AG10803 (cell line): ENCODE results near the gene LHFPL2.

Experiments
- DNase-seq: peaks from one replicate; pipeline ENCODE4 v3.0.0; 2010; ENCODE audit warnings: low read depth
- H3K4me3 ChIP-seq: 2 replicates; pipeline ENCODE4 v1.5.1; 2011; ENCODE audit warnings: mild to moderate bottlenecking, low read length, control low read depth
- TF ChIP-seq, protein P1 (sequence below): conservative IDR thresholded peaks from 2 replicates; pipeline ENCODE4 v1.5.1; 2011; ENCODE audit warnings: mild to moderate bottlenecking, low read length, control low read depth, inconsistent platforms

LHFPL2 gene

DNA sequence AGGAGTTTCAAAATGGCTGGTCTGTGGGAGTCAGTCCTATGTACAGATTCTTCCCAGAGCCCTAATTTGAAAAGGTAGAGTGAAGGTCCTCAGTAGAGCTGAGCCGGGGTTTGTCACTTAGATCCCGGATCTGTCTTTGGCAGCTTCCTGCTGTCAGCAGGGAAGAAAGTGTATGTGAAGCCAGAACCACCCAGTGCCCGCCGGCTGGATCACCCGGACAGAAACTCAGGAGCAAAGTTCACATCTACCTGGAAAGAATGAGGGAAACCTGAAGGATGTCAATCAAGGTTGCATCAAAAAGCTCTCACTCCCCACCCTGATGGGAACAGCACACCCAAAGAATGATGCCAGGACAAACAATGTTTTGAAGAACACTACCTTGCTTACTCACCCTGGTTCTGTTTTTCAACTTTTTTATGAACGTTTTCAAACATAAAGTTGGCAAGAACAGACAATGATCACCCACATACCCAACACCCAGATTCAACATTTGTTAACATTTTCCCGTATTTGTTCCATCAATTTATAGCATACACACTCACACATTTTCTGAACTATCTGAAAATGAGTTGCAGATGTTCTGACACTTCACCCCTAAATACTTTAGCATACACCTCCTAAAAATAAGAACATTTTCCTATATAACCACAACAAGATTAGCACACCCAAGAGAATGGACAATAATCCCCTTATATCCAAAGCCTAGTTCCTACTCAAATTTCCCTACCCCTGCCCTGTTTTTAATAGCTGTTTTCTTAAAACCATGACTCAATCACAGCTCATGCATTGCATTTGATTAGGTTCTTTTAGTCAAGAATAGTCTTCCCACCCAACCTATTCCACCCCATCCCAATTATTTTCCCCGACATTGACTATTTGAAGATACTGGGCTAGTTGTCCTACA, 133.9 kb downstream of the LHFPL2 start:
- DNase-seq, result no peak
- TF ChIP-seq, protein P1, sequence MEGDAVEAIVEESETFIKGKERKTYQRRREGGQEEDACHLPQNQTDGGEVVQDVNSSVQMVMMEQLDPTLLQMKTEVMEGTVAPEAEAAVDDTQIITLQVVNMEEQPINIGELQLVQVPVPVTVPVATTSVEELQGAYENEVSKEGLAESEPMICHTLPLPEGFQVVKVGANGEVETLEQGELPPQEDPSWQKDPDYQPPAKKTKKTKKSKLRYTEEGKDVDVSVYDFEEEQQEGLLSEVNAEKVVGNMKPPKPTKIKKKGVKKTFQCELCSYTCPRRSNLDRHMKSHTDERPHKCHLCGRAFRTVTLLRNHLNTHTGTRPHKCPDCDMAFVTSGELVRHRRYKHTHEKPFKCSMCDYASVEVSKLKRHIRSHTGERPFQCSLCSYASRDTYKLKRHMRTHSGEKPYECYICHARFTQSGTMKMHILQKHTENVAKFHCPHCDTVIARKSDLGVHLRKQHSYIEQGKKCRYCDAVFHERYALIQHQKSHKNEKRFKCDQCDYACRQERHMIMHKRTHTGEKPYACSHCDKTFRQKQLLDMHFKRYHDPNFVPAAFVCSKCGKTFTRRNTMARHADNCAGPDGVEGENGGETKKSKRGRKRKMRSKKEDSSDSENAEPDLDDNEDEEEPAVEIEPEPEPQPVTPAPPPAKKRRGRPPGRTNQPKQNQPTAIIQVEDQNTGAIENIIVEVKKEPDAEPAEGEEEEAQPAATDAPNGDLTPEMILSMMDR, result no peak
- H3K4me3 ChIP-seq, result no peak overlapping the region

- TF ChIP-seq, protein P1, result no peak
- H3K4me3 ChIP-seq, result no peak overlapping the region
- no peak for DNase-seq
These were observed 135.1 kb downstream of the LHFPL2 start for GRCh38 chr5:78513441-78513840.

DNA sequence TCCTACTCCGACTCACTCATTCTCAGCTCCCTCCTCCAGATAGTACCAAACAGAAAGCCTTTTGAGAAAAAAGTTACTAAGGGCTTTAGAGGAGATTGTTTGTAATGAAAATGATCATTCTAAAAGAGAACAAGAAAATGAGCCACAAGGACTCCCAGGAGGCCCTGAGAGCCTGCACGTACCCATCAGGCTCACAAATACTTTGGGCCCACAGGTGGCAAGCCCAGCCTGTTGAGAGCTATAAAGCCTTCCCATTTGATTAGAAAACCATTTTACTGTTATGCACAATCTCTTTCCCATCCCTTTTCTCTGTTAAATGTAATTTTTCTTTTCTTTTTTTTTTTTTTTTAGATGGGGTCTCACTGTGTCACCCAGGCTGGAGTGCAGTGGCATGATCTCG, 136.1 kb downstream of the LHFPL2 start:
- no peak for DNase-seq
- TF ChIP-seq, protein P1, result no peak
- no peak overlapping the region for H3K4me3 ChIP-seq

- no peak overlapping the region for H3K4me3 ChIP-seq
- TF ChIP-seq, protein P1, result no peak
These were observed 137.3 kb downstream of the LHFPL2 start for GRCh38 chr5:78511121-78511906.

GRCh38 chr5:78509884-78510769, 138.4 kb downstream of the LHFPL2 start:
- TF ChIP-seq, protein P1, result peak; percentile 23
- H3K4me3 ChIP-seq, result peak overlapping the region; percentile 36
- DNase-seq, result no peak

More at GRCh38 chr5:78511121-78511906, 137.3 kb downstream of the LHFPL2 start:
- DNase-seq, result no peak

DNA sequence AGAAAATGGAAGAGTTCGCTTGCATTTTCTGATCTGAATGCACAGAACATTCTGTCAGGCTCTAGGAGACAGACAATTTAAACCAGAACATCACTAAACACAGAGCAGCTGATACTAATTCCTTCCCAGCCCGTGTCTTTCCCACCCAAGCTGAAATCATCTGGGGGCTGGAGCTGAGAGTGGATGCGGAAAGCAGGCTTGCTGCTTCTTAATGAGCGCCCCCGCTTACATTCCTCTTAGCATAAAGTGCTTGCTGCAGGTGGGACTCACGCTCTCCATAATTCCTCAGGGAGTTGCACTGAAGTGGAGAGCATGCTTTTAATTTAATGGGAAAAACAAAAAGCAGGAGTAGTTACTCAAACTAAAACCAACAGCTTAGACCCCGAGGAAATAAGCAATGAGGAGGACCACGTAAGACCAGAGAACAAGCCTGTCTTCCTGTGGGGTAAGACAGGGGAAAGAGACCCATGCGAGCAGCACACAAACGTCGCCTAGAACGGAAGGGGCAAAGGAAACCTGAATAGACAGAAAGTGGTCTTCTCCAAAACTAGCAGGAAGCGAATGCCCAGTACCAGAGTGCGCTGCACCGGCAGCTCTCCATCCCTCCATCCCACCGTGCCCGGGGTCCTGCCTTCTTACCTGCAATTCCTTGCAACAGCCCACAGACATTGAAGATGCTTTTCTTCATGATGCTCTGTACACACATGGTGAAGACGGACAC, 139.3 kb downstream of the LHFPL2 start:
- TF ChIP-seq, protein P1, result no peak
- DNase-seq, result no peak
- H3K4me3 ChIP-seq, result peak overlapping the region; percentile 36
